Coronary artery (tissue), 2 donors: ENCODE data around the gene AP2A2.

Experiments used
- DNase-seq: peaks from one replicate; pipeline ENCODE4 v3.0.0-alpha.2; 2017; ENCODE audit warnings: low spot score
- H3K27ac ChIP-seq, 2 donors: fragments of 200-600 bp; sonication (generic); one replicate each; pipeline ENCODE4 v1.5.1; 2016 to 2019
- H3K4me3 ChIP-seq: fragments of 200-600 bp; sonication (generic); 2 replicates; pipeline ENCODE4 v1.5.1; 2016; ENCODE audit warnings: mild to moderate bottlenecking, moderate library complexity
- CTCF ChIP-seq: fragments of 200-600 bp; sonication (generic); IDR thresholded peaks from one replicate; pipeline ENCODE4 v1.5.1; 2019; ENCODE audit warnings: antibody characterized with exemption

The AP2A2 gene

GRCh38 chr11:995752-996420 lies 70.2 kb downstream of the AP2A2 start:
- no peak overlapping the region for H3K4me3 ChIP-seq
- no peak for TF ChIP-seq CTCF
- no peak overlapping the region for H3K27ac ChIP-seq
- no peak for DNase-seq

- TF ChIP-seq CTCF, result no peak
- no peak overlapping the region for H3K4me3 ChIP-seq
- no peak overlapping the region for H3K27ac ChIP-seq
- no peak for DNase-seq
Observed at GRCh38 chr11:996681-997080, 71.0 kb downstream of the AP2A2 start.

- no peak for TF ChIP-seq CTCF
- no peak overlapping the region for H3K27ac ChIP-seq
- no peak for DNase-seq
- H3K4me3 ChIP-seq, result no peak overlapping the region
Observed at GRCh38 chr11:997907-998306, 72.2 kb downstream of the AP2A2 start.

- H3K4me3 ChIP-seq, result no peak overlapping the region
- H3K27ac ChIP-seq, result no peak overlapping the region
- no peak for TF ChIP-seq CTCF
- no peak for DNase-seq
Observed at GRCh38 chr11:999009-999408, 73.3 kb downstream of the AP2A2 start.

- Histone ChIP-seq H3K4me3 (no peak overlapping the region), H3K27ac (no peak overlapping the region)
- no peak for DNase-seq
- TF ChIP-seq CTCF, result no peak
Observed at GRCh38 chr11:1000357-1001278, 74.9 kb downstream of the AP2A2 start.

GRCh38 chr11:1001617-1002405 lies 76.1 kb downstream of the AP2A2 start:
- no peak overlapping the region for H3K4me3 ChIP-seq
- no peak for TF ChIP-seq CTCF
- no peak overlapping the region for H3K27ac ChIP-seq
- no peak for DNase-seq
